Activated CD8-positive, alpha-beta memory T cell treated with anti-CD3 and anti-CD28 coated beads, Interleukin-2, amount 50 U/mL, for 24 hours (primary cell): ENCODE measurements around the gene SNRPD3.
"Not testable (repeated sequence)": the region's sequence is repeated elsewhere in the genome, so short reads cannot be mapped to it uniquely, and the experiment has no call there.

ENCODE experiments used
- DNase-seq: peaks from one replicate; pipeline ENCODE4 v3.0.0-alpha.2; 2020; ENCODE audit errors: extremely low read depth

Gene SNRPD3

DNA sequence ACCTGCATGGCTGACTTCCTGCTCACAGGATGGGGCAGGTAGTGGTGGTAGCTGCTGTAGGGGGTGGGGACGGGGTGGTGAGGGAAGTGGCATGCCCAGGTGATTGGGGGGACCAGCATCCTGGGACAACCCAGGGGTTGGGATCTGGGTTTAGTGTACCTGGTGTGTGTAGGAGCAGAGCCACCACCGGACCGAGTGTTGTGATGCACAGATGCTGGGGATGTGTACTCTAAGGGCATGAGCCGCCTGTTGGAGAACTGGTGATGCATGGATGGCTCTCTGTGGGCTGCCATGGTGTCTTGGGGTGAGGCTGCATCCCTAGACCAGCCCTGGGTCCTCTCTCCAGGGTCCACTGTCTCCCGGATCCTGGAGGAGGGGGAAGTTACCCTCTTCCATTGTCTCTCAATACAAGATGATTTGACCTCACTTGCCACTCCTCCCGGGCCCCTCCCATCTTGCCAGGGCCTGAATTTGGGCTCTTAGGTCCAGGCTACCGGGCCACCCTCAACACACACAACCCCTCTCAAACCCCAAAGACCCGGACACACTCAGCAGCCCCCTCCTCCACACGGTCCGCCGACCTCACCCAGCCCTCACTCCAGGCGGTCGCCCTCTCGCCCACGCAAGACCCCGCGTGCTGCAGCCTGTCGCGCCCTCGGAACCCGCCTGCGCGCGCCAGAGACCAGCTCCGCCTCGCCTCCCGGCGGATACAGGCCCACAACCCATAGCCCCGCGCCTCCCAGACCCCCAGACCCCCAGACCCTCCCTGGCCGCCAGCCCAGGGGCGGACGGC lies 36.5 kb downstream of the SNRPD3 start:
- no peak for DNase-seq

DNA sequence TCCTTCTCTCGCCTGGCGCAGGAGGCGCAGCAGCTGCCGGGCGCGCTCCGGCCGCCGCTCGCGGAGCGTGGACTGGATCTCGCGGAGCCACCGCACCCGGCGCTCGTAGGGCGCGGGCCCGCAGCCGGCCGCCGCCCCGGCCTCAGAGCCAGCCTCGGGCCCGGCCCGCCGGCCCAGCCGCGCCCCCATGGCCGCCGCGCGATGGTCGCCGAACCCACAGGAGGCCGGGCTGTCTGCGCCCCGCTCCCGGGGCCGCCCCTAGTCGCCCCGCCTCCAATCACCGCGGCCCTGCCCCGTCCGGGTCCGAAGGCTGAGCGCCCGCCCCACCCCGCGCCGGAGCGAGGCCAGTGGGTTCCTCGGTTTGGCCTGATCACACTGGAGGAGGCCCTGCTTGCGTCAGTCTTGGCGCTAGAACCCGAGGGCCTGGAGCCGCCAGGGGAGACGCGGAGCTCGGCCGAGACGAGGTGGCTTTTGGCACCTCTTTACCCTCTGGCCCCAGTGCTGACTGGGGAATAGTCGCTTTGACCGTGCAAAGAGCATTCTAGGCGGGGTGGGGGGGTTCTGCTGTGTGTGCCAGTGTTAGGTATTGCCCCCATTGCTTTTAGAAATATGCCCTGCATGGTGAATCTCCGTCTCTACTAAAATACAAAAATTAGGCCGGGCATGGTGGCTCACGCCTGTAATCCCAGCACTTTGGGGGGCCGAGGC lies 37.2 kb downstream of the SNRPD3 start, which contains the start of gene LRRC75B:
Gene LRRC75B (minus strand): TSS at position 223 of the 708 bp plus-strand sequence. CDS start 34 bp downstream, at position 189.
- no peak for DNase-seq

DNA sequence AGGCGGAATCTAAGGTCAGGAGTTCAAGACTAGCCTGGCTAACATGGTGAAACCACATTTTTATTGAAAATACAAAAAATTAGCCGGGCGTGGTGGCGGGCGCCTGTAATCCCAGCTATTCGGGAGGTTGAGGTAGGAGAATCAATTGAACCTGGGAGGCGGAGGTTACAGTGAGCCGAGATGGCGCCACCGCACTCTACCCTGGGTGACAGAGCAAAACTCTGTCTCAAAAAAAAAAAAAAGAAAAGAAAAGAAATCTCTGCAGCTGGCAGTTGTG lies 37.7 kb downstream of the SNRPD3 start:
- DNase-seq: not testable (repeated sequence)

DNA sequence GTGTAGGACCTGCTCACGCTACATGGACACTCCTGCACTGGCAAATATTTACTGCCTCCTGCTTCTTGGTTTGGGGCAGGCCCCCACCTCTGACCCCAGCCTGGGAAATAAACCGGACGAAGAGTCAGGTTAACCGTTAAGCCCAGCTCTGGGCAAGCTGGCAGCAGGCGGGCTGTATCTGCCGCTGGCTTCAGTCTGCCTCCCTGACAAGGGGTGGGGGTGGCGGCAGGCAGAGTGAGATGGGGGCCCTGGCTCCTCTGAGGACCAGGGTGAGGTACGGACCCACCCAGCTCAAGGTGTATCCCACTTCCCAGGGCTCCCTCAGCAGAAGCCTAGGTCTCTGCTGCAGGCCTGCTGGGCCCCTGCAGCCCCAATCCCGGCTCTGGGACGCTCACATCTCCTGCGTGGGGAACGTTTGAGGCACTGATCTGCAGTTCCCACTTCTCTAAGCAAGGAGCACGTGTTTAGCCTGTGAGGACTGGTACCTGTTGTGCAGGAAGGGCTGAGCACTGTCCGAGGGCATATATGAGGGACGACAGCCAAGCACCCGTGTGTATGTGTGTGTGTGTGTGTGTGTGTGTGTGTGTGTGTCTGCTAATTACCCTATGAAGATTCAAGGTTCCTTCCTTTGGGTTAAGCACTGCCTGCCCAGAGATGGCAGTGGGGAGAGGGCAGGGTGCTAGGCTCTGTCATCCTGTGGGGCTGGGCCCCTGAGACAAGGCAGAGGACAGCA lies 38.2 kb downstream of the SNRPD3 start:
- DNase-seq: no peak

DNA sequence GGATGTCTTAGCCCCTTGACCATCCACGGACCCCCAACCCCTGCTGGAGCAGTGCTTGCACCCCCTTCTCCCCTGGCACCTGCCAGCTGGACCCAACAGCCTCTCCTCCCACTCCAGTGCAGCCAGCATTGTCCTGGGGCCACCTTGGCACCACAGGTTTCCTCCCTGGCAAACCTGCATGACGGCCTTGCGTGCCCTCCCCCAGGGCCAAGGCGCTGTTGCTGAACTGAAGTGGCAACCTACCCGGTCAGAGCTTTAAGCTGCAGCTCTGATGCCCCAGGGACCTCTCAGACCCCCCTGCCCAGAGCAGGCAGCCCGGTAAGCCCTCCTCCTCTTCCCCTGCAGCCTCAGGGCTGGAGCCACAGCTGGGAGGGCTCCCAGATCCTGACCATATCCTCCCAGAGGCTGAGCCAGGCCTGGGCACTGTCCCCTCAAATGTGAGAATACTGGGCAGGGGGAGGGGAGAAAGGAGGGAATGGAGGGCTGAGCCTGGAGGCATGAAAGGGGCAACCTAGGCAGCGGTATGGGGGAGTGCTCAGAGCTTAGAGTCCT lies 38.8 kb downstream of the SNRPD3 start:
- DNase-seq: no peak

DNA sequence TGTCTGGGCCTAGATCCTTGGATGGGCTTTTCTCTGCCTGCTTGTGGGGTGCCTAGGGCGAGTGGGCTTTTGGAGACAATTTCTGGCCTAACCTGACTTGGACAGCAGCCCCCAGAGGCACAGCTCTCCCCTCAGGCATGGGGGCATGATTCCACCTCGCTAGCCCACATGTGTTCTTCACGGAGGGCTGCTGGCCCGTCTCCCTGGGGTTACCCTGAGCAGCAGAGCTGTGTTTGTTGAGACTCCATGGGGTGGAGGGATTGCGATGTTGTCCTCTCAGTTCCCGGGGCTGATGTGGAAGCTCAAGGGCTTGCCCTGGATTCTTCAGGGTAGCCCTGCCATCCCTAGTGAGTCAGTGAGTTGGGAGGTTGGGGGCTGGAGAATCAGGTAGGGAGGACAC lies 39.4 kb downstream of the SNRPD3 start:
- no peak for DNase-seq

DNA sequence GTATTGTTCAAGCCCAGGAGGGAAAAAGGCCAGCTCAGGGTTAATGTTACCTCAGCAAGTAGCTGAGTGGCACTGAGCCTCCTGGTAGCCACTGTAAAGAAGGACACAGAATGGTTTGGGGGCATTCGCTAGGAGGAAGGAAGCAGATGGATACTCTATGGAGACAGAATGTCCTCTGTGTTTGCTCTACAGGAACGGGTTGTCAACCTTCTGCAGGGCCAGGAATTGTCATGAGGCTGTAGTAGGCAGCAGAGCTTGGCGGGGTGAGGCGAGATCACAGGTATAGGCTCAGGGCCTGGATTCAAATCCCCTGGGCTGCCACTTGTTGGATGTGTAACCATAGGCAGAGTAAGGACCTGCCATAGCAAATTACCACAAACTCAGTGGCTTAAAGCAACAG lies 40.1 kb downstream of the SNRPD3 start:
- DNase-seq: no peak

DNA sequence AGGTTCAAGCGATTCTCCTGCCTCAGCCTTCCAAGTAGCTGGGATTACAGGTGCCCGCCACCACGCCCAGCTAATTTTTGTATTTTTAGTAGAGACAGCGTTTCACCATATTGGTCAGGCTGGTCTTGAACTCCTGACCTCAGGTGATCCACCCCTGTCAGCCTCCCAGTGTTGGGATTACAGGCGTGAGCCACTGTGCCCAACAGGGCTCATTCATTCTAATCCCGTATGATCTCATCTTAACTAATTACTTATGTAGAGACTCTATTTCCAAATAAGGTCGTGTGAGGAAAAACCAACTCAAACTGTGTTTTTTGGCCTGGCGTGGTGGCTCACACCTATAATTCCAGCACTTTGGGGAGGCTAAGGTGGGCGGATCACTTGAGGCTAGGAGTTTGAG lies 41.3 kb downstream of the SNRPD3 start:
- not testable (repeated sequence) for DNase-seq

DNA sequence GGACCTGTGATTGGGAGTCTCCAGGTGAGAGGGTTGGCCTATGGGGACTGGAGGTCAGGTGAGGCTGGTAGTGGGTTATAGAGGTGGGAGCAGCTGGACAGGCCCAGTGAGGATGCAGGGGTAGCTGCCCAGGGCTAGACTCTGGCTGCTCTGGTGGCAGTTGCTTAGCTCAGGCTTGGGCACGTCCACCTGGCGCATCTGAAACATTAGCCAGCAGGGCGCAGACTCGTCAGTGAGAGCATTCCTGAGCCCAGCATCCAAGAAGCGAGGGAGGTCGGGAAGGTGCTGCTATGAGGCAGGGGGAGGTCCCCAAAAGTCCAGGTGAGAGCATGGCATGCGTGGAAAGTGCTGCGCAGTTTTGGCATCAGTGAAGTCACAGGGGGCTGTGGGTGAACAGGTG lies 43.7 kb downstream of the SNRPD3 start:
- DNase-seq: no peak

DNA sequence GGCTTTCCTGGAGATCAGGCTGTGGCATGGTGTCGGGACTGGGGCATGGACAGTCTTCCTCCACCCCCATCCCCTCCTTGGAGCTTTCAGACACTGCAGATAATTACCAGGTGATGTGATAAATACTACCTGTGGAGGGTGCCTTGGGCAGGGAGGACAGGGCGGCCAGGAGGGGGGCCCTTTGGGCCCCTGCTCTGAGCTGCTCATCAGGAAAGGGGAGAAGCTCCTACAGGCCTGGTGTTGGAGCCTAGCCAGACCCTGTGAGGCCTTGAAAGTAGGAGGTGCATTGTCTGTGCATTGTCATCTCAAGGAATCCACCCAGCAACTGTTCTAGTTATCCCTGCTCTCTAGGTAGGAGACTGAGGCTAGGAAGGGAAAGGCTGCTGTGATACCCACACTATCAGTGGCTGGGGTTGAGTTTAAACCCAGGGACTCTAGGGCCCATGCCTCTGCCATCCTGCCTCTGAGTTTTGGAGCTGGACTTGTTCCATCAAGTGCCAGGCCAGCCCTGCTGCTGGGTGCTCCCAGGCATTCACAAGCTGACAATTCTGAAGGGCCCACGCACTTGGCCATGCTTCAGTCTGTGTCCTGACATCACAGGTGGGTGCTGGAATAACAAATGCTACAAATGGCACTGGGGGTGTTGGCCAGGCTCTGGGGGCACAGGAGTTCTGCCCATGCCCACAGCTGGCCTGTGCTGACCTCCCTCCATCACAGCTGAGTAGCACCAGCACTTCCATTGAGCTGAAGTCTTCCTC lies 44.3 kb downstream of the SNRPD3 start:
- DNase-seq: not testable (repeated sequence)

DNA sequence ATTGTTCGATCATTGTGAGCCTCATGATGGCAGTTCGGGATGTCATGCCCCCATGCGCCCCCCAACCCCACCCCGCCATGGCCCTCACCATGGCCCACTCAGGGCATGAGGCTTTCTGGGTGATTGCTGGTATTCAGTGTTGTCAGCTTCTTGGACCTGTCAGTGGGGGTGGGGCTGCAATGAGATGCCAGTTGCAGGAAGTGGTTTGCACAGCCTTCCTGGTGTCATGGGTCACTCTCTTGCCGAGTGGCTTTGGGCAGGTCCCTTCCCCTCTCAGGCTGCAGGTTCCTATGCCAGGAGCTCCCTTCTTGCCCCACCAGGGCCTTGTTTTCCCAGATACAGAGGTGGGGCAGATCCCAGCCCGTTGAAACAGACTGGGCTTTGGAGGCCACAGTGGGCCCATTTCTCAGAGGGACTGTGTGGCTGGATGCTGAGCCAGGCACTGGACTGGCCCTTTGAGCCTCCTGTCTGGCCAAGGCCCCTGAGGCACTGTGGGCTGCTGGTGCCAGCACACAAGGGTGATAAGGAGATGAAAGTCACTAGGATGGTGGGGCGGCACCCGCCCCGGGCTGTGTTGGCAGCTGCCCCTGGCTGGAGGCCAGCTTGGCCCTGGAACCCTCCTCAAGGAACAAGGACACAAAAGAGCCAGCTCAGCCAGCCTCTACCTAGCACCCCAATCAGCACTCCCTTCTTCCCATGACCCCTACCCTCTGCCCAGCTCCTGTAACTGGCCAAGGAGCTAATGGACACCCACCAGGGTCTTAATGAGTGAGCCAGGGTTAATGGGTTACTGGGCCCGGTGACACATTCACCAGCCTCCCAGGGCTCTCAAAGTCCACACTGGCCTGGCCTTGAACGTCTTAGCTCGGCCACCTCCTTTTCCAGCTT lies 45.7 kb downstream of the SNRPD3 start:
- DNase-seq: no peak

DNA sequence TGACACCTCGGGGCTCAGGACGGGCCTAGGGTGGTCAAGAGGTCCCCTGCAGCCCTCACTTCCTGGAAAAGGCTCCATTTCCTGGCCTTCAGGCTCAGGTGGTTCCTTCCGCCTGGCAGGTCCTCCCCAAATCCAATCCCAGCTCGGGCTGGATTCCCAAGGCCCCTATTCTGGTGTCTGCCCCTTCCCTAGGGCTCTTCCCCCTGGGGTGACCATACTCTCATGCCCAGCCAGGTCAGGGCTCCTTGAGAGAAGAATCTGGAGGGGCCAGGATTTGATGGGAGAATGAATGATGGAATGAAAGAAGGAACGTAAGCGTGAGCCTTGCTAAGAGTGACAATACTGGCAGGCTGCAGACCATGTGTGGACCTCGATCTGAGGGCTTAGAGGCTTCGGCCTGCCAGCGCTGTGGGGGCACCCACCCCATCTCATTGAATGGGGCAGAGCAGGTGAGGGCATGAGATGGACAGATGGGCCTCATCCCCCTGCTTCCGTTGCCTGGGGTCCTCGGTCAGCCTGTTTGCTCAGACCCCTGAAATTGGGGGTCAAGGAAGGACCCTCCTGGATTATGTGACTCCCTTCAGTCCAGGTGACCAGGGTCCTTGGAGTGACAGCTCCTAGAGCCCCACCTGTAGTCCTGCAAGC lies 46.4 kb downstream of the SNRPD3 start:
- DNase-seq: not testable (repeated sequence)

DNA sequence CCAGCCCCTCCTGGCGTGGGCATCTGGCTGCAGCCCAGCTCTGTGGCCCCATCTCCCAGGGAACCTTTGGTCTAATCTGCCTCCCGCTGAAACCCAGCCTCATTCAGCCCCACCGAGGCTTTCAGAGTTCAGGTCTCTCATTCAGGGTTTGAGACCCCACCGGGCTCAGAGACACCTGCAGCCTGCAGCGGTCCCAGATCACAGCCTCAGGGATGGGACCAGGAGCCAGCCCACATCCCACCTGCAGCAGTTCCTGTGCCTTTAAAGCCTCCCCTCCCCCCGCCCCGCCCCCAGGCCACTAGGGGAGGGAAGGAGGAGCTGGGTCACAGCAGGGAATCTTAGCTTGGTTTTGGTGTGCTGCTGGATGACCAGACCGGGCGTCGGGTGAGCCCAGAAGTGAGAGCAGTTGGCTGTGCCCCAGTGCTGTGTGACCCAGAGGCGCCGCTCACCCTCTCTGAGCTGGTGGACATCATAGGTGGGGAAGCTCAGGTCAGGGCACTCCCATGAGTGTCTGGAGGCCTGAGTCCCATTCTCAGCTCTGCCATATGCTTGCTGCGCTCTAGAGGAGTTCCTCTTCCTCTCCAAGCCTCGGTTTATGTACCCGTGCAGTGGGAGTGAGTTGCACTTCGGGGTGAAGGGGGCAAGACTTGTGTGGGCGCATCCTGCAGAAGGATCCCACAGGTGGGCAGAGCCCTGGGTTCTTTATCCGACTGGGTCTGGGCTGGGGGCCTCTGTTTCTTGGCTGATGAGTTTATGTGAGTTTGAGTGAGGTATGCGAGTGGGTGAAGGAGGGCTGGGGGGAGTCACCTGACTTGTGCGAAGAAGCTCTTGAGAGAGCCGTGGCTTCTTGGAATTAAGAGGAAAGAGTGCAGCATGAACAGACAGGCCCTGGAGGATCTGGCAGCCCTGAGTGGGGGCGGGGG lies 47.3 kb downstream of the SNRPD3 start, which contains the start of gene GGT1:
Gene GGT1 (plus strand): TSS at position 347 of the 923 bp plus-strand sequence. CDS start 7,889 bp downstream, outside the sequence.
- not testable (repeated sequence) for DNase-seq

DNA sequence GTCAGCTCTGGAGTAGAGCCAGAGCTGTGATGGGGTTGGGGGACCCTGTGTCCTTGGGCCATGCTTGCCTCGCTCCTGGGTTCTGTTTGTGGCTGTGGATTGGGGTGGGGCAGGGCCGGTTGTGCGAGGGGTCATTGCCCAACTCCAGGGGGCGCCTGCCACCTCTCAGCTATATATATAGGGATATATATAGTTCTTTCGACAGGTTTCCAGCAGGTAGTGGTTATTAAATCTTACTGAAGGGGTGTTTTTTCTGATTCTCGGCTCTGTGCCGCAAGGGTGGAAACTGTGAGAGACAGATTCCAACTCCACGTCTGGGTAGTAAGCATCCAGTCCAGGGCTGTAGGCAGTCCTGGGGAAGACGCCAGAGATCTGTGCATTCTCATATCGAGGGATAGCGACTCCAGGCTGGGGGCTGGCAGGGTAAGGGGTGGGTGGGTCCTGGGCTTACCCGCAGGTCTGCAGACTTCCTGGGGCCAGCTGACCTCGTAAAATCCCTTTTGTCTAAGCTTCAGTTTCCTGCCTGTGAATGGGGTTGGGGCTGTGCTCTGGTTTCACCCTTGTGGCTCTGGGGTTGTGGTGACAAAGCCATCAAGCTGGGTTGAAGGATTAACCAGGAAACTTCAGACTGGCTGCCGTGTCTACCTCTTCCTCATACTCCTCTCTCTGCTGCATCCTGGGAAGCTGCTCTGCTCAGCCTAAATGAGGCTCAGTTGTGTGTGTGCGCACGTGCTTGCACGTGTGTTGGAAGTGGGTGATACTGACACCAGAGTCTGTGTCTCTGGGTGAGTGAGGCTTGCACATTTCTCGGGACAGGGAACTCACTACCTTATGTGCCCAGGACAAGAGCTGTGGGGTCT lies 48.2 kb downstream of the SNRPD3 start:
- not testable (repeated sequence) for DNase-seq

DNA sequence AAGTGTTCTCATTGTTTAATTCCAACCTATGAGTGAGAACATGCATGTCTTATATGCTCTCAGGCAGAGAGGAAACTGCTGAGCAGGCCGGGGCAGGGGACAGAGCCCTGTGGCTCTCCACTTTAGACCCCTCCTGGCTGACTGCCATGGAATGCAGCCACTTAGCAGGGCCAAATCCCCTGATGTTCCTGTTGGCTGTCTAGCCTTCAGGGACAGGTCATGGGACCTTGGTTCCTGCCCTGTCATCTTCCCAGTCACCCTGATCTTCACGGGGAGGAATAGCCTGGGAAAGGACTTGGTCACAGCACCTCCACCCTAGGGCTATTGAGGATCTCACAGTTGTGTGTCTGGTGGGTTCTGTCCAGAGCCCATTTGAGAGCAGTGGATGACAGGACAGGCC lies 50.5 kb downstream of the SNRPD3 start:
- not testable (repeated sequence) for DNase-seq

DNA sequence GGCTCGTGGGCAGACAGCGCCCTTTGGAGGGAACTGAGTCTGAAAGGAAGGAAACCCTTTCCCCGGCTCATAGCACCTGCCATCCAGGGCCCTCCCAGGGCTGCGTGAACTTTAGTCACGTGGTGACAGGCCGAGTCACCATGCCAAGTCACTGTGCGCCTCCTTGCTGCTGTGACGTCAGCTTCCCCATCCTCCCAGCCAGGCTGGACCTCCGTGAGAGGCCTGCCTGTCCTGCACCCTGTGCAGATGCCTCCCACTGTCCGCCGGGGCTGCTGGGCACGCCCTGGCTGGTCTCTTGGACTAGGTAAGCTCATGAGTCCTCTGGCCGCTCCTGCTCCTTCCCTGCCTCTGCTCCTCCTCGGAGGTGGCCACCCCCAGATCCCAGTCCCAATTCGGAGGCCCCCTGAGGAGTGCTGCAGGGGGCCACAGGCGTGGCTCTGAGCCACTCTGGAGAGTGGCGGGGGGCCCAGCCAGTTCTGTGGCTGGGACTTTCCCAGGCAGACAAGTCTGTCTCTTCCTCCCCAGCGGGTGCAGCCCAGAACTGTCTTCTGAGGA lies 51.7 kb downstream of the SNRPD3 start:
- DNase-seq: peak; percentile 23

DNA sequence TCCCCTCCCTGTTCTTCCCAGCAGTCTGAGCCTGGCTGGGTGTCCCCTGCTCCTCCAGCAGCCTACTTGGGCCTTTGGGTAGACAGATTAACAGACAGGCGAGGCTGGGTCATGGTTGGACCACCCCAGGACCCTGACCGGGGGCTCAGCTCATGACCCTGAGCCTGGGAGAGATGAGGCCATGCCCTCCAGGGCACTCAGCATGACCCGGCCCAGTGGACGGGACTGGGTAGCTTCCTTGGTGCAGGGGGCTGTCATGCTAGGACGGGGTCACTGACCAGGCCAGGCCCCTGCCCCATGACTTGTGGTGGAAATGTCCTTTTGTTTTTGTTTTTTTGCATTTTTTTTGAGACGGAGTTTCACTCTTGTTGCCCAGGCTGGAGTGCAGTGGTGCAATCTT lies 52.5 kb downstream of the SNRPD3 start:
- DNase-seq: not testable (repeated sequence)
